GM12873 (cell line): ENCODE measurements around the gene FBXO10.

ENCODE experiments used
- CTCF ChIP-seq: IDR thresholded peaks from 2 replicates; pipeline ENCODE4 v1.5.1; 2012; ENCODE audit warnings: low read depth, mild to moderate bottlenecking, moderate library complexity, low read length, control low read depth; ENCODE audit not compliant: insufficient read depth; ENCODE audit errors: missing control alignments

FBXO10 gene

GRCh38 chr9:37539634-37540033 lies 36.5 kb downstream of the FBXO10 start:
- no peak for TF ChIP-seq CTCF

GRCh38 chr9:37538099-37538498 lies 38.1 kb downstream of the FBXO10 start:
- no peak for TF ChIP-seq CTCF

- TF ChIP-seq CTCF: no peak
These were observed 41.3 kb downstream of the FBXO10 start for GRCh38 chr9:37534901-37535300.

DNA sequence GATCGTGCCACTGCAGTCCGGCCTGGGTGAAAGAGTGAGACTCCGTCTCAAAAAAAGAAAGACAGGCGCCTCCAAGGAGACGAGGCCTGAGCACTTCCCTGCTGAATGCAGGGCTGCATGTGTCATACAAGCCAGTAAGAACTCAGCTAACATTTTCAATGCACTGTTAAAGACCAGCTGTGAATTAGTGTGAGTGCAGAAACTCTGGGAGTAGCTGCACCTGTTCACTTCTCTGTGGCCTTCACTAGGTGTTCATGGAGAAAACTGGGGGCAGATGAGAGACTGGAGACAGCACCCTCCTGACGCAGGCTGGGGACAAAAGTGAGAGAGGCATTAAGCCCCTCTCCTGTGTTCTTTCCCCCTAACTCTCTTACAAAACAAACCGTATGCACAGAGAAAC lies 41.8 kb downstream of the FBXO10 start:
- TF ChIP-seq CTCF: no peak

- no peak for TF ChIP-seq CTCF
These were observed 44.5 kb downstream of the FBXO10 start for GRCh38 chr9:37531699-37532098.

GRCh38 chr9:37528652-37529471 lies 47.3 kb downstream of the FBXO10 start:
- no peak for TF ChIP-seq CTCF

GRCh38 chr9:37523916-37524315 lies 52.3 kb downstream of the FBXO10 start:
- TF ChIP-seq CTCF: no peak
